ENCODE data around the gene PANK3. TPM values are rescaled to one million over a fixed set of nuclear protein-coding genes. Genes with fewer than 3 reads are reported as not detected.

The PANK3 gene
- total and polyA plus RNA-seq, 3 donors from 2014 or later = 25.2 to 50.0 (median 44.9) TPM

DNA sequence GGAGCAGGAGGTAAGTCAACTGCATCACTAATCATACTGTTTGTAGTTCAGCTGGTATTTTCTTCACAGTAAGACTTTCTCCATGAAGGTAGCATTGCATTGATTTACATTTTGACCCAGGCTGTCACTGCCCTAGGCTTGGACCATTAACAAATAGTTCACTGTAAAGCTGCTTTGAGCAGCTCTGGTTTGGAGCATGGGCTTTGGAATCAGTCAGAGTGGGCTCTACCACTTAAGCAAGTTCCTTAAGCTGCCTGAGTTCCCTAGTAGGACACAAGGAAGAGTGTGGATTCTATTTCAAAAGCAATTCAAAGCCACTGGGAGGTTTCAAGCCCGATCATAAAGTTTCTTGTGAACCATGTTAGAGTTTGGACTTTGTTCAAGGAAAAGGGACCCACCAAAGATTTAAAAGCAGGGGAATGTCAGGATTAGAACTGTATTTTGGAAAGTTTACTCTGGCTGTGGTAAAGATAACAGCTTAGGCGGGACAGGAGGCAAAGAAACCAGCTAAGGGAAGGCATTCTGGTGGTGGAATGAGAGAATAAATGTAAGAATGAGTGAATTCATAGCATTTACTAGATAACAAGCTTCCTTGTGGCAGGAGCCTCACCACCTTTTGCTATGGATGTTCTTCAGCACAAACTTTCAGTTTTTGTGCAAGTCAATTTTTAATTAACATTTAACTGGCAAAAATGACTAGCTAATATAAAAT, 12.3 kb upstream of the PANK3 start:
- WGBS, 2 donors = 56 to 79% methylated on average over 2 of the region's 2 CpGs
- Histone ChIP-seq H3K4me1 (no peaks in the 10 kb centered on the region), H3K27me3 (no peaks in the 10 kb centered on the region), H3K36me3 (ENCODE audit: low read depth, missing control alignments) (no peaks in the 10 kb centered on the region), H3K9me3 (no peaks in the 10 kb centered on the region), H3K27ac (no peak overlapping the region), H3K4me3 (no peak overlapping the region)
- no peak for TF ChIP-seq POLR2A (IDR thresholded peaks at IDR 0.05)
- TF ChIP-seq CTCF (IDR thresholded peaks at IDR 0.05) = no peak
- DNase-seq = no peak
- intact Hi-C loops (cut with DNase I; ENCODE audit: low total_unique reads) = no loop called here

DNA sequence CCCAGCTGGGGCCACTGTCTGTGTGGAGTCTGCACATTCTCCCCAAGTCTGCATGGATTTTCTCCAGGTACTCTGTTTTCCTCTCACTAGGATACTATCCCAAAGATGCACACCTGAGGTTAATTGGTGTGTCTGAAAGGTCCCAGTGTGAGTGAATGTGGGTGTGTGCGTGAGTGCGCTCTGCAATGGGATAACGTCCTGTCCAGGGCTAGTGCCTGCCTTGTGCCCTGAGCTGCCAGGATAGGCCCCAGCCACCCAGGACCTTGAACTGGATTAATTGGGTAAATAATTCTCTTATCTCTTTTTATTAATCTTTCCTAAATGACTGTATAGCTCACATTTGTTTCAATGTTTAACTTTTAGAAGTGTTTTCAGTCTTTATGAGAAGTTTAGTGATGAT, 11.5 kb upstream of the PANK3 start:
- TF ChIP-seq CTCF (IDR thresholded peaks at IDR 0.05) = no peak
- no peak for TF ChIP-seq POLR2A (IDR thresholded peaks at IDR 0.05)
- no peak for DNase-seq
- intact Hi-C loops (cut with DNase I; ENCODE audit: low total_unique reads) = no loop called here
- Histone ChIP-seq H3K27ac (no peak overlapping the region), H3K4me1 (no peaks in the 10 kb centered on the region), H3K4me3 (no peak overlapping the region), H3K36me3 (ENCODE audit: low read depth, missing control alignments) (no peaks in the 10 kb centered on the region), H3K27me3 (no peaks in the 10 kb centered on the region), H3K9me3 (no peaks in the 10 kb centered on the region)
- 86 to 89% methylated on average over 3 of the region's 3 CpGs for WGBS, 2 donors

GRCh38 chr5:168587987-168588386, 8.8 kb upstream of the PANK3 start:
- H3K36me3 ChIP-seq (ENCODE audit: low read depth, missing control alignments) = no peaks in the 10 kb centered on the region
- 91 to 96% methylated on average over 5 of the region's 5 CpGs for WGBS, 2 donors
- intact Hi-C loops (cut with DNase I; ENCODE audit: low total_unique reads) = no loop called here
- TF ChIP-seq POLR2A (IDR thresholded peaks at IDR 0.05) = no peak
- no peak for TF ChIP-seq CTCF (IDR thresholded peaks at IDR 0.05)
- no peaks in the 10 kb centered on the region for H3K4me1 ChIP-seq
- H3K4me3 ChIP-seq = no peak overlapping the region
- DNase-seq = no peak
- no peaks in the 10 kb centered on the region for H3K9me3 ChIP-seq
- no peak overlapping the region for H3K27ac ChIP-seq
- H3K27me3 ChIP-seq = no peaks in the 10 kb centered on the region

DNA sequence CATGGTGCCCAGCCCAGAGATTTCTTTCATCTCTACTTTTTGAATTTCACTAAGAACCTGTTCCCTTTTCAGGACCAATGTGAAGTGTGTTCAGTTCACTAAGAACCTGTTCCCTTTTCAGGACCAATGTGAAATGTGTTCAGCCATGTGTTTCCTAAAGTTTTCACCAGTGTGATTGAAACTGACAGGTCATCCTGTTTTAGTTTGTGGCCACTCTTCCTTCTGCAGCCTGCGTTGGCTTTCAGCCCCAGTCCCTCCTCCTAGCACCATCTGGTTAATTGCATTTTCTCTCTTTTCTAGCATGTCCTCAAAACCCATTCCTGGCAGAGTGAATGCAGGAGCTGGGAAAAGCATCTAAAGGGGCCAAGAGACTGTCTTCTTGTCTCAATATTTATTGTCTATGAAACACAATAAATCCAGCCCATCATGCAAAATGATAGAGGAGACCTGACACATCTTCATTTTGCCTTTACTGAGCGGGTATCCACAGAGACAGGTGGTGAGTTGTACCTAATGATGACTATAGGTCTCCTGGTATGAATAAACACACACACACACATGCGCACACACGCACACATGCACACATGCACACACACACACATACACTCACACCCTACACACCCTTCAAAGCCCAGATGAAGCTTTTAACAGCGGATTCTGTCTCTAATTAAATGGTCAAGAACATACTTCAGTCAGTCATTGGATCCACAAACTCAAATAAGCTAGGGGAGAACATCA, 6.1 kb upstream of the PANK3 start:
- no peaks in the 10 kb centered on the region for H3K36me3 ChIP-seq (ENCODE audit: low read depth, missing control alignments)
- DNase-seq = no peak
- H3K9me3 ChIP-seq = no peaks in the 10 kb centered on the region
- intact Hi-C loops (cut with DNase I; ENCODE audit: low total_unique reads) = no loop called here
- H3K4me1 ChIP-seq = peaks cover 8% of the 10 kb centered on the region
- TF ChIP-seq CTCF (IDR thresholded peaks at IDR 0.05) = no peak
- no peak for TF ChIP-seq POLR2A (IDR thresholded peaks at IDR 0.05)
- WGBS, 2 donors = 80% methylated on average over 5 of the region's 5 CpGs
- H3K27ac ChIP-seq = no peak overlapping the region
- H3K4me3 ChIP-seq = no peak overlapping the region
- no peaks in the 10 kb centered on the region for H3K27me3 ChIP-seq

Data from testis (tissue), 3 donors.